ENCODE results near the gene SLC7A8.
"Not testable (repeated sequence)": the region's sequence is repeated elsewhere in the genome, so short reads cannot be mapped to it uniquely, and the experiment has no call there.

SLC7A8 gene

GRCh38 chr14:23183479-23183878, at the start of gene SLC7A8:
Gene SLC7A8 (minus strand): TSS chr14:23183660. CDS start chr14:23182914, 746 bp downstream.
- no peak for DNase-seq (ENCODE audit: low read depth)
- peak within 1 kb of the TSS; percentile 39 for H3K4me3 ChIP-seq (ENCODE audit: low read depth, low read length)

GRCh38 chr14:23232241-23232808, 48.9 kb upstream of the SLC7A8 start:
- H3K4me3 ChIP-seq (ENCODE audit: low read depth, low read length); DNase-seq (ENCODE audit: low read depth): not testable (repeated sequence)

More at GRCh38 chr14:23183479-23183878, at the start of gene SLC7A8:
- TF ChIP-seq CTCF (IDR thresholded peaks at IDR 0.05; ENCODE audit: low read depth, low read length, missing control alignments), result no peak

- no peak overlapping the region for H3K4me3 ChIP-seq (ENCODE audit: low read depth, low read length)
- no peak for TF ChIP-seq CTCF (IDR thresholded peaks at IDR 0.05; ENCODE audit: low read depth, low read length, missing control alignments)
- no peak for DNase-seq (ENCODE audit: low read depth)
Observed at GRCh38 chr14:23228812-23229211, 45.4 kb upstream of the SLC7A8 start.

- H3K4me3 ChIP-seq (ENCODE audit: low read depth, low read length), result no peak overlapping the region
- TF ChIP-seq CTCF (IDR thresholded peaks at IDR 0.05; ENCODE audit: low read depth, low read length, missing control alignments), result no peak
- DNase-seq (ENCODE audit: low read depth), result no peak
Observed at GRCh38 chr14:23227566-23227965, 44.1 kb upstream of the SLC7A8 start.

GRCh38 chr14:23224958-23225357, 41.5 kb upstream of the SLC7A8 start:
- not testable (repeated sequence) for H3K4me3 ChIP-seq (ENCODE audit: low read depth, low read length); DNase-seq (ENCODE audit: low read depth)

GRCh38 chr14:23219075-23219474, 35.6 kb upstream of the SLC7A8 start:
- DNase-seq (ENCODE audit: low read depth), result no peak
- no peak for TF ChIP-seq CTCF (IDR thresholded peaks at IDR 0.05; ENCODE audit: low read depth, low read length, missing control alignments)
- no peak overlapping the region for H3K4me3 ChIP-seq (ENCODE audit: low read depth, low read length)

- no peak for DNase-seq (ENCODE audit: low read depth)
- no peak for TF ChIP-seq CTCF (IDR thresholded peaks at IDR 0.05; ENCODE audit: low read depth, low read length, missing control alignments)
- H3K4me3 ChIP-seq (ENCODE audit: low read depth, low read length), result no peak overlapping the region
Observed at GRCh38 chr14:23217032-23218020, 33.9 kb upstream of the SLC7A8 start.

- no peak for TF ChIP-seq CTCF (IDR thresholded peaks at IDR 0.05; ENCODE audit: low read depth, low read length, missing control alignments)
- no peak for DNase-seq (ENCODE audit: low read depth)
Observed at GRCh38 chr14:23215421-23215820, 32.0 kb upstream of the SLC7A8 start.

More at GRCh38 chr14:23215421-23215820, 32.0 kb upstream of the SLC7A8 start:
- H3K4me3 ChIP-seq (ENCODE audit: low read depth, low read length), result no peak overlapping the region

Data from GM12864 (cell line).